IMR-90 (cell line): ENCODE data around the gene PRSS53. TPM values are rescaled to one million over a fixed set of nuclear protein-coding genes. Genes with fewer than 3 reads are reported as not detected.

Source experiments
- ATAC-seq: fragments of 200-7000 bp; cut with Tn5 transposase; 2 replicates; pipeline ENCODE4 v1.9.1; 2020; ENCODE audit warnings: low read depth, mild to moderate bottlenecking, moderate library complexity
- BruUV-seq: library from RNA; stranded (reverse); fragments of 400-500 nt; replicated peaks from 2 replicates; lab custom pipeline; 2021; lab: Mats Ljungman, UMichigan
- CTCF ChIA-PET: fragments of 300-600 bp; formaldehyde crosslinking; extraction: SDS; loops from one replicate; lab custom pipeline; 2021; ENCODE audit warnings: antibody characterized with exemption; lab: Yijun Ruan, JAX
- POLR2A ChIA-PET: fragments of 300-600 bp; sonication (Branson Sonifier 250); formaldehyde crosslinking; loops from one replicate; lab custom pipeline; 2022; ENCODE audit warnings: antibody characterized with exemption; ENCODE audit not compliant: unreplicated experiment; lab: Charles Lee
- DNase-seq: peaks from one replicate; pipeline ENCODE4 v3.0.0; 2013
- H2AFZ ChIP-seq: replicated peaks from 2 replicates; pipeline ENCODE3; 2013; ENCODE audit warnings: low read length, mild to moderate bottlenecking; ENCODE audit not compliant: poor library complexity
- H2AK5ac ChIP-seq: 2 replicates; pipeline ENCODE4 v1.6.1; 2013; ENCODE audit warnings: low read depth, low read length, inconsistent platforms
- H2AK9ac ChIP-seq: replicated peaks from 2 replicates; pipeline ENCODE3; 2013; ENCODE audit warnings: mild to moderate bottlenecking, low read depth, low read length, moderate library complexity; ENCODE audit not compliant: poor library complexity
- H2BK120ac ChIP-seq: 2 replicates; pipeline ENCODE4 v1.6.1; 2013; ENCODE audit warnings: low read depth, low read length, inconsistent platforms
- H2BK15ac ChIP-seq: 3 replicates; pipeline ENCODE4 v1.6.1; 2013; ENCODE audit warnings: low read depth, low read length, inconsistent platforms
- H2BK20ac ChIP-seq: 2 replicates; pipeline ENCODE4 v1.6.1; 2013; ENCODE audit warnings: low read depth, mild to moderate bottlenecking, inconsistent platforms, low read length, moderate library complexity
- H2BK5ac ChIP-seq: 2 replicates; pipeline ENCODE4 v1.6.1; 2013; ENCODE audit warnings: mild to moderate bottlenecking, low read depth, low read length, inconsistent platforms; ENCODE audit not compliant: poor library complexity, severe bottlenecking
- H3K14ac ChIP-seq: replicated peaks from 2 replicates; pipeline ENCODE4 v1.6.1; 2013; ENCODE audit warnings: low read depth, low read length, inconsistent platforms
- H3K18ac ChIP-seq: 2 replicates; pipeline ENCODE4 v1.6.1; 2013; ENCODE audit warnings: low read depth, low read length, control low read depth
- H3K23ac ChIP-seq: 2 replicates; pipeline ENCODE4 v1.6.1; 2013; ENCODE audit warnings: low read depth, low read length, inconsistent platforms
- H3K27ac ChIP-seq: 2 replicates; pipeline ENCODE4 v1.5.1; 2013; ENCODE audit warnings: mild to moderate bottlenecking, control low read depth, low read length; ENCODE audit not compliant: insufficient read depth
- H3K27me3 ChIP-seq: 2 replicates; pipeline ENCODE4 v1.6.1; 2013; ENCODE audit warnings: low read length; ENCODE audit not compliant: control insufficient read depth, insufficient read depth
- H3K36me3 ChIP-seq: 2 replicates; pipeline ENCODE4 v1.6.1; 2013; ENCODE audit warnings: low read length, mixed read lengths; ENCODE audit not compliant: control insufficient read depth, insufficient read depth
- H3K4ac ChIP-seq: 2 replicates; pipeline ENCODE4 v1.6.1; 2013; ENCODE audit warnings: low read depth, low read length, inconsistent platforms
- H3K4me1 ChIP-seq: 2 replicates; pipeline ENCODE4 v1.6.1; 2013; ENCODE audit warnings: low read length, mixed read lengths; ENCODE audit not compliant: control insufficient read depth, insufficient read depth
- H3K4me2 ChIP-seq: 2 replicates; pipeline ENCODE4 v1.6.1; 2013; ENCODE audit warnings: low read depth, mild to moderate bottlenecking, control low read depth, low read length, moderate library complexity
- H3K4me3 ChIP-seq: 2 replicates; pipeline ENCODE4 v1.5.1; 2013; ENCODE audit warnings: low read depth, mild to moderate bottlenecking, control low read depth, low read length, moderate library complexity; ENCODE audit not compliant: insufficient read depth
- H3K56ac ChIP-seq: 2 replicates; pipeline ENCODE4 v1.6.1; 2013; ENCODE audit warnings: low read length, inconsistent platforms; ENCODE audit not compliant: insufficient read depth; ENCODE audit errors: extremely low read depth
- H3K79me1 ChIP-seq, 2 experiments: 2 replicates each; pipeline ENCODE4 v1.6.1; 2013; ENCODE audit warnings: low read length in 2 of 2, inconsistent platforms in 1 of 2, low read depth in 1 of 2
- H3K9ac ChIP-seq: 2 replicates; pipeline ENCODE4 v1.6.1; 2013; ENCODE audit warnings: low read depth, low read length, control low read depth
- H3K9me1 ChIP-seq: 2 replicates; pipeline ENCODE4 v1.6.1; 2013; ENCODE audit warnings: low read length, inconsistent platforms; ENCODE audit not compliant: insufficient read depth
- H3K9me3 ChIP-seq: 2 replicates; pipeline ENCODE4 v1.6.1; 2013; ENCODE audit warnings: low read length; ENCODE audit not compliant: control insufficient read depth, insufficient read depth
- H4K20me1 ChIP-seq: 2 replicates; pipeline ENCODE4 v1.6.1; 2013; ENCODE audit warnings: low read length, inconsistent platforms; ENCODE audit not compliant: insufficient read depth
- H4K5ac ChIP-seq: 2 replicates; pipeline ENCODE4 v1.6.1; 2013; ENCODE audit warnings: mild to moderate bottlenecking, low read depth, low read length, control low read depth
- H4K8ac ChIP-seq, 2 experiments: 2 replicates each; pipeline ENCODE4 v1.6.1; 2013; ENCODE audit warnings: low read depth in 2 of 2, low read length in 2 of 2, control low read depth in 1 of 2, inconsistent platforms in 1 of 2
- H4K91ac ChIP-seq: 2 replicates; pipeline ENCODE4 v1.6.1; 2013; ENCODE audit warnings: low read depth, low read length, inconsistent platforms; ENCODE audit not compliant: insufficient read depth
- CEBPB ChIP-seq: IDR thresholded peaks from 2 replicates; pipeline ENCODE4 v1.6.1; 2012; ENCODE audit warnings: low read depth, low read length, improper control_type of control experiment
- CHD1 ChIP-seq: IDR thresholded peaks from 2 replicates; pipeline ENCODE4 v1.6.1; 2012; ENCODE audit warnings: low read depth, low read length, improper control_type of control experiment
- RFX5 ChIP-seq: IDR thresholded peaks from 2 replicates; pipeline ENCODE4 v1.8.0; 2012; ENCODE audit warnings: low read depth, mild to moderate bottlenecking, low read length, moderate library complexity
- WGBS, 2 experiments: methylation state at CpG; one replicate each; pipeline versions ENCODE4 v1.1.5 to v1.1.7; 2013; ENCODE audit warnings: missing lambda C conversion rate in 2 of 2; ENCODE audit not compliant: insufficient read length in 1 of 2; ENCODE audit errors: extremely low coverage in 2 of 2; 5-methylcytosine and 5-hydroxymethylcytosine counted together
- dilution Hi-C: fragments of 300-500 bp; cut with HindIII; formaldehyde crosslinking; loops from one replicate; pipeline ENCODE4 v1.14.3; 2018; ENCODE audit warnings: low sequenced_read_pairs; ENCODE audit not compliant: unreplicated experiment
- in situ Hi-C: fragments of 300-500 bp; cut with MboI; formaldehyde crosslinking; loops from 3 replicates; pipeline ENCODE4 v1.14.3; 2019; ENCODE audit warnings: low sequenced_read_pairs, inconsistent platforms, mixed read lengths
- intact Hi-C: fragments of 100-400 bp; cut with micrococcal nuclease; formaldehyde crosslinking; loops from 2 replicates; pipeline ENCODE4 v1.10.0; 2022
- polyA plus RNA-seq, 3 experiments: library from polyadenylated mRNA; depleted of rRNA; stranded (reverse); fragments of >200 nt; gene quantifications; 2 replicates each; pipeline ENCODE4 v1.2.3, GENCODE V29; 2012; ENCODE audit warnings: low replicate concordance in 1 of 3
- total RNA-seq: library from RNA; depleted of rRNA; stranded (reverse); fragments of >200 nt; gene quantifications from 2 replicates; pipeline ENCODE4 v1.2.3, GENCODE V29; 2012
- TF ChIP-seq, protein P1 (sequence below): fragments of 150-350 bp; IDR thresholded peaks from 2 replicates; pipeline ENCODE4 v1.6.1; 2017; ENCODE audit warnings: mild to moderate bottlenecking, antibody characterized with exemption, low read length, low read depth
- TF ChIP-seq, protein P2 (sequence below): fragments of 150-350 bp; IDR thresholded peaks from 2 replicates; pipeline ENCODE4 v1.6.1; 2016; ENCODE audit warnings: low read depth, mild to moderate bottlenecking, low read length, moderate library complexity, borderline replicate concordance

Gene PRSS53
- total and polyA plus RNA-seq, 2 of the 4 experiments (the other 2 are of a cell fraction) = 0.72 to 5.9 TPM

DNA sequence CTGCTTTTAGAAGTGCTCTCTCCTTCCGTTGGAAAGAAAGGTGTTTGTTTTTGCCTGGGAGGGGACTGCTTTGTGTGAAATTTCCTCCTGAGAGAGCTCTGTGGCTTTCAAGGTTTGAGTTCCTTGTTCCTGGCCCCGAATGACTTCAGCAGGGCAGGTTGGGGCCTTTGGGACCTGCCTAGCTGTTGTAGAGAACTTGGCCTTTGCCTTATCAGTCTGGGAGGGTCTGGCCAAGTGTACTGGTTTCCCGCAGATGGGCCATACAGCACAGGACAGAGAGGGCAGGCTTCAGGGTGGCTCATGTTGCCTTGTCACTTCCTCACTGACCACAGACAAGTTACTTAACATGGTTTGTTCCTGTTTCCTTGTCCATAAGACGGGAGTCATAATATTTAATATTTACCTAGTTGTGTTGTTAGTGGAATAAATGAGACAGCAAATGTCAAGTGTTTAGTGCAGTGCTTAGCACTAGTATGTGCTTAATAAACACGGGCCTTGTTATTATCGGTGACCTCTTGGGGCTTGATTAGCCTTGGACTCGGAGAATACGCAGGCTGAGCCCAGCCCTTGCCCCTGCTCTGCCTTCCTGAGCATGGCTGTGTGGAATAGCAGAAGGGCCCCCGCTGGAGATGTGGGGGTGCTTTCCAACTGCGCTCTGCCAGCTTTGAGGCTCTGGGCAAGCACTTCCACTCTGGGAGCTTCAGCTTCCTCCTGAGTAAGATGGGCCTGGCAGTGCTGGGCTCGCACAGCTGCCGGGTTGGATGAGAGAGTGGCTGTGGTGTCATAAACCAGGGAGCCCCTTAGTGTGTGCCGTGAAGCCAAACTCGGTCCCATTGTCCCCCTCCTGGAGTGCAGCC, 40.2 kb upstream of the PRSS53 start:
- intact Hi-C loops (no loop called here), in situ Hi-C loops (no loop called here), dilution Hi-C loops (no loop called here)
- POLR2A ChIA-PET = interaction anchor here (0.6 kb wide), 1 partner anchor 11 kb away, joined by 4 read pairs; the partner anchor contains the start of gene KAT8
- H3K4ac ChIP-seq = no peak overlapping the region
- no peak overlapping the region for H2BK15ac ChIP-seq
- H4K8ac ChIP-seq = no peak overlapping the region
- H4K5ac ChIP-seq = no peak overlapping the region
- ATAC-seq = no peak
- no peak overlapping the region for H3K27ac ChIP-seq
- no peak overlapping the region for H3K4me3 ChIP-seq
- H3K4me2 ChIP-seq = no peak overlapping the region
- no peak overlapping the region for H3K56ac ChIP-seq
- H3K23ac ChIP-seq = no peak overlapping the region
- TF ChIP-seq, protein P1, sequence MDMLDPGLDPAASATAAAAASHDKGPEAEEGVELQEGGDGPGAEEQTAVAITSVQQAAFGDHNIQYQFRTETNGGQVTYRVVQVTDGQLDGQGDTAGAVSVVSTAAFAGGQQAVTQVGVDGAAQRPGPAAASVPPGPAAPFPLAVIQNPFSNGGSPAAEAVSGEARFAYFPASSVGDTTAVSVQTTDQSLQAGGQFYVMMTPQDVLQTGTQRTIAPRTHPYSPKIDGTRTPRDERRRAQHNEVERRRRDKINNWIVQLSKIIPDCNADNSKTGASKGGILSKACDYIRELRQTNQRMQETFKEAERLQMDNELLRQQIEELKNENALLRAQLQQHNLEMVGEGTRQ = no peak
- TF ChIP-seq, protein P2, sequence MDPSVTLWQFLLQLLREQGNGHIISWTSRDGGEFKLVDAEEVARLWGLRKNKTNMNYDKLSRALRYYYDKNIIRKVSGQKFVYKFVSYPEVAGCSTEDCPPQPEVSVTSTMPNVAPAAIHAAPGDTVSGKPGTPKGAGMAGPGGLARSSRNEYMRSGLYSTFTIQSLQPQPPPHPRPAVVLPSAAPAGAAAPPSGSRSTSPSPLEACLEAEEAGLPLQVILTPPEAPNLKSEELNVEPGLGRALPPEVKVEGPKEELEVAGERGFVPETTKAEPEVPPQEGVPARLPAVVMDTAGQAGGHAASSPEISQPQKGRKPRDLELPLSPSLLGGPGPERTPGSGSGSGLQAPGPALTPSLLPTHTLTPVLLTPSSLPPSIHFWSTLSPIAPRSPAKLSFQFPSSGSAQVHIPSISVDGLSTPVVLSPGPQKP = no peak
- TF ChIP-seq RFX5 (no peak), CHD1 (no peak), CEBPB (no peak)
- no peak overlapping the region for H3K14ac ChIP-seq
- no peaks in the 10 kb centered on the region for H3K27me3 ChIP-seq
- no peak overlapping the region for H3K18ac ChIP-seq
- 0 out of 2 replicates have a peak, but pooled peaks cover 3% of the 10 kb centered on the region for H3K9me1 ChIP-seq
- H3K36me3 ChIP-seq = peaks cover 37% of the 10 kb centered on the region
- no peak for DNase-seq
- H2AK5ac ChIP-seq = no peak overlapping the region
- CTCF ChIA-PET = interaction anchor here (1.5 kb wide), 1 partner anchor 13 kb away, joined by 4 read pairs; no protein-coding TSS in a partner anchor
- no peak overlapping the region for H3K9ac ChIP-seq
- 86% methylated on average over 4 of the region's 14 CpGs; no CpG with 5 or more reads in 1 of the 2 experiments for WGBS, 2 experiments
- no peak overlapping the region for H4K91ac ChIP-seq
- no peak overlapping the region for H2BK120ac ChIP-seq
- no TSS peak for BruUV-seq
- H3K4me1 ChIP-seq = no peaks in the 10 kb centered on the region
- H4K20me1 ChIP-seq = no peaks in the 10 kb centered on the region
- H2AFZ ChIP-seq = no peak overlapping the region
- H2BK20ac ChIP-seq = no peak overlapping the region
- H2BK5ac ChIP-seq = no peak overlapping the region
- no peak overlapping the region for H2AK9ac ChIP-seq
- no peaks in the 10 kb centered on the region; a peak in 1 of 4 replicates for H3K79me1 ChIP-seq
- H3K9me3 ChIP-seq = no peaks in the 10 kb centered on the region
